A673 (cell line): ENCODE results near the gene MORN3.

Experiments used
- EZH2 ChIP-seq: fragments of 200-600 bp; sonication (generic); IDR thresholded peaks from 2 replicates; pipeline ENCODE4 v1.6.1; 2017; ENCODE audit warnings: borderline replicate concordance, low read depth, mild to moderate bottlenecking, mixed read lengths, antibody characterized with exemption, low read length; ENCODE audit not compliant: poor library complexity, severe bottlenecking
- TF ChIP-seq, protein P1 (sequence below): fragments of 300-800, 200-600 bp; sonication (generic); conservative IDR thresholded peaks from 2 replicates; pipeline ENCODE4 v1.5.1; 2017; ENCODE audit warnings: low read depth, mild to moderate bottlenecking, antibody characterized with exemption, low read length, moderate library complexity, mixed read lengths

DNA sequence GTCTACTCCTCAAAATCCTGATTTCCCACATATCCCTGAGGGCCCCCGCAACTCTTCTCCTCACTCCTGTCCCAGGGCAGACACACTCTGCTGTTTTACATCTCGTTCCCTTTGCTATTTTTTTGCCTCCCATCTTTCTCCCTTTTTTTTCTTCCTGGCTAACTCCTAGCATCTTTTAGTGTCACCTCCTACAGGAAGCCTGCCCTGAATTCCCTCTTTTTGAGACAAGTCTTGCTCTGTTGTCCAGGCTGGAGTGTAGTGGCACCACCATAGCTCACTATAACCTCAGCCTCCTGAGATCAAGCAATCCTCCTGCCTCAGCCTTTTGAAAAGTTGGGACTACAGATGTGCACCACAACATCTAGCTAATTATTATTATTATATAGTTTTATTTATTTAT lies 13.3 kb downstream of the MORN3 start:
- TF ChIP-seq, protein P1, sequence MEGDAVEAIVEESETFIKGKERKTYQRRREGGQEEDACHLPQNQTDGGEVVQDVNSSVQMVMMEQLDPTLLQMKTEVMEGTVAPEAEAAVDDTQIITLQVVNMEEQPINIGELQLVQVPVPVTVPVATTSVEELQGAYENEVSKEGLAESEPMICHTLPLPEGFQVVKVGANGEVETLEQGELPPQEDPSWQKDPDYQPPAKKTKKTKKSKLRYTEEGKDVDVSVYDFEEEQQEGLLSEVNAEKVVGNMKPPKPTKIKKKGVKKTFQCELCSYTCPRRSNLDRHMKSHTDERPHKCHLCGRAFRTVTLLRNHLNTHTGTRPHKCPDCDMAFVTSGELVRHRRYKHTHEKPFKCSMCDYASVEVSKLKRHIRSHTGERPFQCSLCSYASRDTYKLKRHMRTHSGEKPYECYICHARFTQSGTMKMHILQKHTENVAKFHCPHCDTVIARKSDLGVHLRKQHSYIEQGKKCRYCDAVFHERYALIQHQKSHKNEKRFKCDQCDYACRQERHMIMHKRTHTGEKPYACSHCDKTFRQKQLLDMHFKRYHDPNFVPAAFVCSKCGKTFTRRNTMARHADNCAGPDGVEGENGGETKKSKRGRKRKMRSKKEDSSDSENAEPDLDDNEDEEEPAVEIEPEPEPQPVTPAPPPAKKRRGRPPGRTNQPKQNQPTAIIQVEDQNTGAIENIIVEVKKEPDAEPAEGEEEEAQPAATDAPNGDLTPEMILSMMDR, result no peak
- no peak for TF ChIP-seq EZH2
